Tibial nerve (tissue), 4 donors: ENCODE data around the gene NUP98. TPM values are rescaled to one million over a fixed set of nuclear protein-coding genes. Genes with fewer than 3 reads are reported as not detected.
A peak's percentile ranks its signal among the peaks of the same experiment; 100 is the strongest.

Experiments used
- DNase-seq, 2 donors: peaks; one replicate each; pipeline ENCODE4 v3.0.0-alpha.2; 2019; ENCODE audit warnings: low spot score in 2 of 2
- H3K27ac ChIP-seq, 4 donors: fragments of 200-600 bp; sonication (generic) in 3 of 4; one replicate each; pipeline ENCODE4 v1.5.1; 2017 to 2019; ENCODE audit warnings: mild to moderate bottlenecking in 1 of 4
- H3K27me3 ChIP-seq, 2 donors: fragments of 200-600 bp; sonication (generic) in 1 of 2; one replicate each; pipeline versions ENCODE4 v1.5.1 to v1.6.0; 2017 to 2019
- H3K36me3 ChIP-seq, 3 donors: fragments of 200-600 bp; sonication (generic); one replicate each; pipeline ENCODE4 v1.5.1; 2018 to 2019
- H3K4me1 ChIP-seq, 4 donors: fragments of 200-600 bp; sonication (generic) in 3 of 4; one replicate each; pipeline ENCODE4 v1.5.1; 2017 to 2019
- H3K4me3 ChIP-seq, 4 donors: fragments of 200-600 bp; sonication (generic) in 3 of 4; one replicate each; pipeline ENCODE4 v1.5.1; 2017 to 2019; ENCODE audit warnings: mild to moderate bottlenecking in 1 of 4, moderate library complexity in 1 of 4
- H3K9me3 ChIP-seq, 4 donors: fragments of 200-600 bp; sonication (generic) in 3 of 4; one replicate each; pipeline ENCODE4 v1.5.1; 2017 to 2019
- CTCF ChIP-seq, 5 experiments: fragments of 200-600 bp in 3 of 5; fragments of 450-650 bp in 2 of 5; sonication (generic) in 3 of 5; IDR thresholded peaks; one replicate each; pipeline ENCODE4 v1.5.1; 2016 to 2019; ENCODE audit warnings: antibody characterized with exemption in 5 of 5, mild to moderate bottlenecking in 3 of 5, moderate library complexity in 2 of 5
- EP300 ChIP-seq, 2 donors: sonication (generic); formaldehyde crosslinking; IDR thresholded peaks; one replicate each; pipeline ENCODE4 v1.6.1; 2017; ENCODE audit warnings: antibody characterized with exemption in 2 of 2, mild to moderate bottlenecking in 1 of 2
- POLR2A ChIP-seq, 2 donors: fragments of 450-650 bp; IDR thresholded peaks; one replicate each; pipeline ENCODE4 v1.6.1; 2017; ENCODE audit warnings: antibody characterized with exemption in 2 of 2, mild to moderate bottlenecking in 2 of 2, moderate library complexity in 2 of 2
- WGBS, 2 donors: methylation state at CpG; one replicate each; pipeline ENCODE4 v1.1.5; 2018; 5-methylcytosine and 5-hydroxymethylcytosine counted together
- total RNA-seq, 4 donors: library from RNA; depleted of rRNA; stranded (reverse); fragments of >200 nt; gene quantifications; one replicate each; pipeline ENCODE4 v1.1.0, GENCODE V29; 2016

Gene NUP98
- total RNA-seq, 4 donors from 2014 or later: 75.3 to 193 (median 115) TPM

- peak overlapping the region in 2 of 4 donors; percentile 52 to 60 for H3K27ac ChIP-seq
- TF ChIP-seq POLR2A (IDR thresholded peaks at IDR 0.05) (no peak), CTCF (IDR thresholded peaks at IDR 0.05) (no peak), EP300 (IDR thresholded peaks at IDR 0.05) (no peak)
- DNase-seq: no peak
- H3K4me1 ChIP-seq: peaks cover 0 to 25% (median 17%) of the 10 kb centered on the region in 4 donors
- peaks cover 0 to 73% (median 14%) of the 10 kb centered on the region in 3 donors for H3K36me3 ChIP-seq
- H3K27me3 ChIP-seq: no peaks in the 10 kb centered on the region
- 82 to 86% methylated on average over 35 of the region's 35 CpGs for WGBS, 2 donors
- H3K4me3 ChIP-seq: no peak overlapping the region
- no peaks in the 10 kb centered on the region for H3K9me3 ChIP-seq
Observed at GRCh38 chr11:3827434-3828186, 30.3 kb upstream of the NUP98 start.

GRCh38 chr11:3826721-3827120 is 29.4 kb upstream of the NUP98 start:
- Histone ChIP-seq H3K4me1 (peaks cover 0 to 16% (median 8%) of the 10 kb centered on the region in 4 donors), H3K27me3 (no peaks in the 10 kb centered on the region), H3K9me3 (no peaks in the 10 kb centered on the region), H3K36me3 (peaks cover 0 to 73% (median 14%) of the 10 kb centered on the region in 3 donors), H3K4me3 (no peak overlapping the region), H3K27ac (peak overlapping the region in 2 of 4 donors; percentile 52 to 60)
- 62 to 63% methylated on average over 3 of the region's 3 CpGs for WGBS, 2 donors
- no peak for DNase-seq
- TF ChIP-seq CTCF (IDR thresholded peaks at IDR 0.05) (no peak), POLR2A (IDR thresholded peaks at IDR 0.05) (no peak), EP300 (IDR thresholded peaks at IDR 0.05) (no peak)

- 75 to 76% methylated on average over 8 of the region's 8 CpGs for WGBS, 2 donors
- TF ChIP-seq CTCF (IDR thresholded peaks at IDR 0.05) (no peak), POLR2A (IDR thresholded peaks at IDR 0.05) (no peak), EP300 (IDR thresholded peaks at IDR 0.05) (no peak)
- H3K9me3 ChIP-seq: no peaks in the 10 kb centered on the region
Observed at GRCh38 chr11:3825473-3826154, 28.3 kb upstream of the NUP98 start.

GRCh38 chr11:3824714-3825472 is 27.5 kb upstream of the NUP98 start:
- H3K36me3 ChIP-seq: peaks cover 0 to 56% (median 14%) of the 10 kb centered on the region in 3 donors

More at GRCh38 chr11:3825473-3826154, 28.3 kb upstream of the NUP98 start:
- H3K4me3 ChIP-seq: no peak overlapping the region
- no peak for DNase-seq
- H3K27me3 ChIP-seq: no peaks in the 10 kb centered on the region
- H3K4me1 ChIP-seq: peaks cover 0 to 14% (median 0%) of the 10 kb centered on the region in 4 donors
- peaks cover 0 to 63% (median 14%) of the 10 kb centered on the region in 3 donors for H3K36me3 ChIP-seq
- H3K27ac ChIP-seq: peak overlapping the region in 2 of 4 donors; percentile 52 to 60

More at GRCh38 chr11:3824714-3825472, 27.5 kb upstream of the NUP98 start:
- WGBS, 2 donors: 71 to 78% methylated on average over 17 to 18 of the region's 18 CpGs
- Histone ChIP-seq H3K4me1 (peaks cover 0 to 14% (median 0%) of the 10 kb centered on the region in 4 donors), H3K9me3 (no peaks in the 10 kb centered on the region), H3K27ac (peak overlapping the region in 1 of 4 donors; percentile 7), H3K4me3 (no peak overlapping the region), H3K27me3 (no peaks in the 10 kb centered on the region)
- peak in 1 of 2 donors; percentile 57 for DNase-seq
- TF ChIP-seq EP300 (IDR thresholded peaks at IDR 0.05): no peak
- TF ChIP-seq POLR2A (IDR thresholded peaks at IDR 0.05): no peak
- TF ChIP-seq CTCF (IDR thresholded peaks at IDR 0.05): peak; percentile 34 to 63 (median 49)
